NCI-H2227 treated with DMSO at 0.1 percent for 48 hours (cell line): ENCODE data around the gene ADAP1.

Experiments
- DNase-seq: peaks from one replicate; lab custom pipeline; 2025; lab: John Stamatoyannopoulos, UW

Gene ADAP1

GRCh38 chr7:862157-862556, 92.3 kb downstream of the ADAP1 start:
- DNase-seq = no peak

- no peak for DNase-seq
Measured at GRCh38 chr7:861222-861621, 93.3 kb downstream of the ADAP1 start.

- no peak for DNase-seq
Measured at GRCh38 chr7:860149-860548, 94.3 kb downstream of the ADAP1 start.

GRCh38 chr7:859359-860030, 95.0 kb downstream of the ADAP1 start:
- DNase-seq = no peak

GRCh38 chr7:857661-858060, 96.8 kb downstream of the ADAP1 start:
- DNase-seq = no peak

GRCh38 chr7:856444-857095, 97.9 kb downstream of the ADAP1 start:
- DNase-seq = no peak

- DNase-seq = no peak
Measured at GRCh38 chr7:855686-856369, 98.7 kb downstream of the ADAP1 start.

- no peak for DNase-seq
Measured at GRCh38 chr7:854118-854775, 100.2 kb downstream of the ADAP1 start.

GRCh38 chr7:853366-854117, 100.9 kb downstream of the ADAP1 start:
- DNase-seq = no peak

- no peak for DNase-seq
Measured at GRCh38 chr7:851204-851603, 103.3 kb downstream of the ADAP1 start.

- DNase-seq = no peak
Measured at GRCh38 chr7:849781-850180, 104.7 kb downstream of the ADAP1 start.

GRCh38 chr7:849145-849544, 105.3 kb downstream of the ADAP1 start:
- no peak for DNase-seq
